ENCODE measurements around the gene CCDC13. TPM values are rescaled to one million over a fixed set of nuclear protein-coding genes. Genes with fewer than 3 reads are reported as not detected.

CCDC13 gene
- 0.16 and 0.49 TPM in 2 replicates for total RNA-seq

DNA sequence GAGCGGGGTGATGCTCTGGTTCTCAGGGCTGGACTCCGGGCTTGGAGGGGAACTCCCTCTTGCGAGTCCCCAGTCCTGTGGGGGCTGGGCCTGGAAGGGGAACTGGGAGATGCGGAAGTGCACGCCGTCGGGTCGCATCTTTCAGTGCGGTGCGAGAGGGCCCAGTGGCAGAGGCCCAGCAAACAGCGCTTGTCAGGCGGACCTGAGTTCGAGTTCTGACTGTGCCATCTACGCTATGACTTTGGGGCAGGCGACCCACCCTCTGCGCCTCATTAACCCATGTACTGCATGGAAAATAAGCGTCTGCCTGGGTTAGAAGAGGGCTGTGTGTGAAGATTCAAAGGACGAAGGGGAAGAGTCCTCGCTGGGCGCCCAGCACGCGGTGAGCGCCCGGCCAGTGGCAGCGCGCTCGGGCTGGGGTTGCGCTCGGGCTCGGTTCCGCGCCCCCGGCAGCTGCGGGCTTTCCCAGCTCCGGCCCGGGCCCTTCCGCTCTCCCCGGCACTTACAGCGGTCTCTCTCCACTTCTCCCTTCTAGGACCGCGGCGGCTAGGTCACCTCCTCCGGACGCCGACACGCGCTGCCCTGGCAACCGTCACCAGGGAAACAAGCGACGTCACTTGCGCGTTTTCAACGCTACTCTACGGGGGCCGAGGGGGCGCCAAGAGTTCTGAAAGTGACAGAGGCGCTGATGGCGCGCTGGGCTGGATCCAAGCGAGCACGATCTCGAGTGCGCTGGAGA lies at the start of gene CCDC13:
CCDC13 (minus strand) TSS at position 584 of the 739 bp plus-strand sequence. CDS start 14,908 bp downstream, outside the sequence.

GRCh38 chr3:42809202-42809601 lies 36.1 kb upstream of the CCDC13 start, which contains the start of gene ACKR2:
TSS of gene ACKR2 (plus strand) at chr3:42809445. CDS start at chr3:42864503, 55,058 bp downstream.

GRCh38 chr3:42804106-42804830 lies 31.2 kb upstream of the CCDC13 start, which contains the start of gene HIGD1A:
TSS of gene HIGD1A (minus strand) at chr3:42804490. CDS start at chr3:42794253, 10,237 bp downstream.

Small RNA genes lying within 50 kb of the gene (small RNA-seq; reads per million reads assigned to genes)
- gene CCDC13, result not detected

Other genes with a start within 250 kb of the CCDC13 start
- 76.1 and 79.4 TPM in 2 replicates for gene SEC22C, start 191.3 kb downstream of the CCDC13 start, total RNA-seq
- gene SS18L2, start 182.4 kb downstream of the CCDC13 start, total RNA-seq, result 9.4 and 12.3 TPM in 2 replicates
- gene NKTR, start 172.6 kb downstream of the CCDC13 start, total RNA-seq, result 74.0 and 101 TPM in 2 replicates
- 63.5 and 63.9 TPM in 2 replicates for gene ZBTB47, start 119.6 kb downstream of the CCDC13 start, total RNA-seq
- gene KLHL40, start 87.7 kb downstream of the CCDC13 start, total RNA-seq, result not detected in 2 replicates
- gene HHATL, start 70.5 kb downstream of the CCDC13 start, total RNA-seq, result not detected in 2 replicates
- gene HIGD1A, start 31.2 kb upstream of the CCDC13 start, total RNA-seq, result 63.3 and 83.2 TPM in 2 replicates
- gene ACKR2, start 36.2 kb upstream of the CCDC13 start, total RNA-seq, result not detected in 2 replicates
- not detected in 2 replicates for gene CYP8B1, start 102.6 kb upstream of the CCDC13 start, total RNA-seq
- gene ZNF662, start 132.9 kb upstream of the CCDC13 start, total RNA-seq, result 4.3 and 6.7 TPM in 2 replicates
- gene GASK1A, start 206.1 kb upstream of the CCDC13 start, total RNA-seq, result 0.97 and 1.3 TPM in 2 replicates